ENCODE data around the gene OPRD1. TPM values are rescaled to one million over a fixed set of nuclear protein-coding genes. Genes with fewer than 3 reads are reported as not detected.
"Not testable (repeated sequence)": the region's sequence is repeated elsewhere in the genome, so short reads cannot be mapped to it uniquely, and the experiment has no call there.

OPRD1 gene
- polyA plus RNA-seq, 3 donors, result 0.33 to 0.56 (median 0.40) TPM

- DNase-seq (ENCODE audit: extremely low read depth in 1 of 11, low read depth in 9 of 11, low spot score in 4 of 11), result no peak
Observed at GRCh38 chr1:28869952-28870351, 58.0 kb downstream of the OPRD1 start.

DNA sequence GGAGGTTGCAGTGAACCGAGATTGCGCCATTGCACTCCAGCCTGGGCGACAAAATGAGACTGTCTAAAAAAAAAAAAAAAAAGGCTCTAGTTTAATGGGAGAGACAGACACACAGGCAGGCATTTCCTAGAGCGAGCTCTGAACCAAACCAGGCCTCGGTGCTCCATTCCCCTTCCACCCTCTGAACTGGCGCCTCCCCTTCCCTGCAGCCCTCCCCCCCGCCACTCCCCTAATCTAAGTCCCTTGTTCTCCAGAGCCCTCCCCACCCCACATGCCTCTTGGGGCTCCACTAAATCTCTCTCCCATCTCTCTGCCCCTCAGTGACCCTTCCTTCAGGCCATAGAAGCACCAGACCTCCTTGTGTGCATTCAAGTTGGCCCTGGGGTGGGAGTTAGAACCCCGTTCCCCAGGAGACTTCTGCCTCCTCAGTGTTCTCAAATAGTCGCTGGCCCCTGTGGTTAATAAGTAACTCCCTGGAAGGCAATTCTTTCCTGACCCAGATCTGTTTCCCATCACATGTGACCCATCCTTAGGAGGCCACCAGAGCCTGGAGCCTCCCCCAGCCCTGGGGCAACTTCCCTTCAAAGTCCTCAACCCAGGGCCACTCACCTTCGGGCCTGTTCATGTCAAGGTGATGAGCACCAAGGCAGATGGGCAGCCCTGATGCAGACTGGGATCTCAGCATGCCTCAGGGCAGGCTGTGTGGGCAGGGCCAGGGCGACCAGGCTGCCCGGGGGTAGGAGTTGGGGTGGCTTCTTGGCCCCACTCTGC lies 59.8 kb downstream of the OPRD1 start:
- DNase-seq (ENCODE audit: extremely low read depth in 1 of 11, low read depth in 9 of 11, low spot score in 4 of 11), result peak in 2 of 11 donors; percentile 29 to 66

- DNase-seq (ENCODE audit: extremely low read depth in 1 of 11, low read depth in 9 of 11, low spot score in 4 of 11), result not testable (repeated sequence)
Observed at GRCh38 chr1:28875134-28875533, 63.2 kb downstream of the OPRD1 start.

DNA sequence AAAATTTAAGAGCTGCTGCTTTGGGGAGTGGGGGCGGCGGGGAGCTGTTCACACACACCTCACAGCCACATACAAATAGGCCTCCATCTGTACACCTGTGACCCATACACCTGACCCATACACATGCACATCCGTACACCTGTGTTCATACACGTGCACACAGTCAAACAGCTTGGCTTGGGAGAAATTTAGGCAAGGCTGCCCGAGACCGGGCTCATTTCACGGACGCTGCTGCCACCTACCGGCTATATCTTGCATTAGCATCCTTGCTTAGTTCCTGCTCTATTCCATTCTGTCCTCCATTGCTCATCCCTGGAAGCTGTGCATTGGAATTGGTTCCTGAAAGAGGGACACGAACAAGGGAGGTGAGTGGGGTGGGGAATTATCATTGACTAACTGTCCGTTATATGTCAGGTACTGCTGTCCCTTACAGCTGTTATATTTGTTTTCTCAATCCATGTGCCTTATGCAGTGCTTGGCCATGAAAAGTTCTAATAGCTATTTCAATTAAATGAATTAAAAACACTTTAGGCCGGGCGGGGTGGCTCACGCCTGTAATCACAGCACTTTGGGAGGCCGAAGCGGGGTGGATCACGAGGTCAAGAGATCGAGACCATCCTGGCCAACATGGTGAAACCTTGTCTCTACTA lies 65.3 kb downstream of the OPRD1 start:
- peak in 8 of 11 donors; percentile 65 to 75 (median 70) for DNase-seq (ENCODE audit: extremely low read depth in 1 of 11, low read depth in 9 of 11, low spot score in 4 of 11)

DNA sequence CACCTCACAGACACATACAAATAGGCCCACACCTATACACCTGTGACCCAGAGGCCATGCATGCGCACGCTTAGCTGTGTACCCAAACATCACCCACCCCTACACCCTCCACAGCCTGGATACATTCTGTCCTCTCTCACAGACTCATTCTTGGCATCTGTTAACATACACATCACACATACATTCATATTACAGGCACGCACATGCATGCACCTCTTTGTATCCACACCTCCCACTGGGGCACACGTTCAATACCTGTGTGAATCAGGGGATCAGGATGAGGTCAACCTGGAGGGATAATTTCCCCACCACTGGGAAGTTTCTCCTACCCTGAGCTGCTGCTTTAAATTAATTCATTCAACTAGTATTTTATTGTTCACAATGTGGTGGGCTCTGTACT lies 66.8 kb downstream of the OPRD1 start:
- DNase-seq (ENCODE audit: extremely low read depth in 1 of 11, low read depth in 9 of 11, low spot score in 4 of 11), result no peak

DNA sequence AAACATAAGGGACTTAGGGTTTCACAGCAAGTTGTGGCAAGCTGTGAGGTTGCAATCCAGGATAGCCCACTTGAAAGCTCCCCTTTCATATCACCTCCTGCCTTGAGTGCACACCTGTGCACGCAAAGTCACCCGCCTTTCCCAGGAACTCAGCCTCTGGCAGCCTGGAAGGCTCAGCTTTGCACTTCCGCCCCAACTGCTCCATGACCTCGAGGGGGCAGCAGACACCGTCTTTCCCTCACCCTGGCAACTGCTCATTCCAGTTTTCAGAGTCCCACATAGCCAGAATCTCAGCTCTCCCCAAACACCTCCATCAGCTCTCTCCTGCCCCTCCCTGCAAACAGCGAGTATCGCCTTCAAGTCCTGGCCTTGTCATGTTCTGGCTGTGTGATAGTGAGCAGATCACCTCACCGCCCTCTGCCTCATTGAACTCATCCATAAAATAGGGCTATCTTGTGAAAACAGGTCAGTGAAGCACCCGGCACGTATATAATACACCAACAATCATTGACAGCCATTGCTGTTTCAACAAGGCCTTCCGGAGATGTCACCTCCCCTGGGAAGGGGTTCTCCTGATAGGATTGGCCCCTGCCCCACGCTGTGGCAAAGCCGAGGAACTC lies 70.1 kb downstream of the OPRD1 start:
- peak in 10 of 11 donors; percentile 70 to 88 (median 80) for DNase-seq (ENCODE audit: extremely low read depth in 1 of 11, low read depth in 9 of 11, low spot score in 4 of 11)

- no peak for DNase-seq (ENCODE audit: extremely low read depth in 1 of 11, low read depth in 9 of 11, low spot score in 4 of 11)
Observed at GRCh38 chr1:28883242-28883616, 71.3 kb downstream of the OPRD1 start.

- no peak for DNase-seq (ENCODE audit: extremely low read depth in 1 of 11, low read depth in 9 of 11, low spot score in 4 of 11)
Observed at GRCh38 chr1:28885472-28885877, 73.5 kb downstream of the OPRD1 start.

GRCh38 chr1:28885977-28886730 lies 74.2 kb downstream of the OPRD1 start:
- no peak for DNase-seq (ENCODE audit: extremely low read depth in 1 of 11, low read depth in 9 of 11, low spot score in 4 of 11)

GRCh38 chr1:28886731-28887418 lies 74.9 kb downstream of the OPRD1 start:
- DNase-seq (ENCODE audit: extremely low read depth in 1 of 11, low read depth in 9 of 11, low spot score in 4 of 11), result peak in 6 of 11 donors; percentile 57 to 79 (median 74)

DNA sequence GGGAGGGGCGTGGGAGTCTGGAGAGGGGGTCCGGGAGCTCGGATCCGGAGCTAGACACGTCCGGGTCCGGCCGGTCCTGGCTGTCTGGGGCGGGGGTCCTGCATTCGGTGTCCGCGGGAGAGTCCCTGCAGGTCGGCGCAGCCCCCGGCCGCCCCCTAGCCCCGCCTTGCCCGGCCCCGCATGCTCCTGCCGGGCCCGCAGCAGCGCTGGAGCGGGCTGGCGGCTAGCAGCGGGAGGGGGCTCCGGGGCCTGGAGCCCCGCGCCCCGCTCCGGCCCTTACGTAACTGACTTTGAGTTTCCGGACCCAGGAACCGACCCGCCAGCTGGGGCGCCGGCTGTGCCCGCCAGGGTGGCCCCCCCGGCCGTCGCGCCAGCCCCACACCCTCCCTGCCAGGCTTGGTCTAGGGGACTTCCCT lies 75.5 kb downstream of the OPRD1 start:
- DNase-seq (ENCODE audit: extremely low read depth in 1 of 11, low read depth in 9 of 11, low spot score in 4 of 11), result peak in 1 of 11 donors; percentile 18

GRCh38 chr1:28887835-28888682 lies 76.1 kb downstream of the OPRD1 start:
- peak in 1 of 11 donors; percentile 29 for DNase-seq (ENCODE audit: extremely low read depth in 1 of 11, low read depth in 9 of 11, low spot score in 4 of 11)

- no peak for DNase-seq (ENCODE audit: extremely low read depth in 1 of 11, low read depth in 9 of 11, low spot score in 4 of 11)
Observed at GRCh38 chr1:28888915-28889314, 76.9 kb downstream of the OPRD1 start.

DNA sequence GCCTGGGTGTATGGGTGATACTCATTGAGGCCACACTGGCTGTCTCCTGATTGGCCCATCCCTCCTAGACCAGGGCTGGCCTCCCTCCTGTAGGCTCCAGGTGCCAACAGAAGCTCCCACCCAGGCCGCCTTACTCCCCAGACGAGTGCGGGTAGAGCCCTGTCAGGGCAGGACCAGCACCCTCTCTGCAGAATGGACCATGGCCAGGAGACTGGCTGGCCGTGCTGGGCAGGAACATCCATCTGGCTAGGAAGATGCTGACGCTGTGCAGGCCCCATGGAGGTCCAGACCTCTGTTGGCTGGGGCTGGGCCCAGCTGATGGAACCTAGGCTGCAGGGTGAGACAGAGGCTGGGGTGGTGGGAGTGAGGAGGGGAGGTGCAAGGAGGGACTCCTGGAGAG lies 77.4 kb downstream of the OPRD1 start:
- no peak for DNase-seq (ENCODE audit: extremely low read depth in 1 of 11, low read depth in 9 of 11, low spot score in 4 of 11)

GRCh38 chr1:28890435-28890834 lies 78.5 kb downstream of the OPRD1 start:
- DNase-seq (ENCODE audit: extremely low read depth in 1 of 11, low read depth in 9 of 11, low spot score in 4 of 11), result no peak

GRCh38 chr1:28890836-28891235 lies 78.9 kb downstream of the OPRD1 start:
- DNase-seq (ENCODE audit: extremely low read depth in 1 of 11, low read depth in 9 of 11, low spot score in 4 of 11), result no peak

GRCh38 chr1:28891256-28891655 lies 79.3 kb downstream of the OPRD1 start:
- no peak for DNase-seq (ENCODE audit: extremely low read depth in 1 of 11, low read depth in 9 of 11, low spot score in 4 of 11)
